ENCODE data around the gene SPINK1. TPM values are rescaled to one million over a fixed set of nuclear protein-coding genes. Genes with fewer than 3 reads are reported as not detected.

SPINK1 gene
- total RNA-seq, 3 donors from 2014 or later: 1.6 TPM; not detected in 2

DNA sequence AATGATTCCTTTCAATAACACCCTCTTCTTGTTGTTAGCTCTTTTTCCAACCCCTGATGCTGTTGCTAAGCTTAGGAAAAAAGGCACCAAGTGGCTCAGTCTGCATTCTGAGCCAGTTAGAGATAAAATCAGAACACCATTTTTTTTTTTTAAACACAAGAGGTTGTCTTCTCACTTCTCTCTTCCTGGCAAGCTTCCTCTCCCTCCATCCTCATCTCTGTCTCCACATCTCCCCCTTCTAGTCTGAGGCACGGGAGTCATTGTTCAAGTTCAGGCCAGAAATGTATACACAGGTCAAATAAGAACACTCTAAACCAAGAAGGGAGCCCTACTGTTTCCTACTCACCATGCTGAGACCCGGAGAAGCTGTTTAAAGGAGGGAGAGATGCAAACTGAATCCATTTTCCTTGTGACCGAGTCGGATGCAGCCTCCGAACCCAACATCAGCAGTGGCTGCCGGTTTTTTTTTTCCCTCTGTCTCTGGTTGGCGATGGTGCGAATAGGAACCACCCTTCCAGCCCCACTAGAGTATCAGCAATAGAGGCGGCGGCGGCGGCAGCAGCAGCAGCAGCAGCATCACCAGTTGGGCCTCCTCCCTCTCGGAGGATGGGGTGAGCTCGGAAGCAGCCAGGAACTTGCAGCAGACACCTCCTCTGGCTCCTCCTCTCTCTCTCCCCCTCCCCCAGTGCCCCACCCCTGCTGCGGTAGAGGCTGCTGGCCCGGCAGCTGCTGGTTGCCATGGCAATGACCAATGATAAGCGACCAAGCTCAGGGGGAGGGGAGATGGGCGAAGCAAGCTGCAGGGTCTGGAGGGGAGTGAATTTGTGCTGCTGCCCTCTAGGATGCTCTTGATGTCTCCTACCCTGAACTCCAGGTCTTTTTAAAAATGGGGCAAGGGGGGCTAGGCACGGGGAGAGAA is 49.1 kb downstream of the SPINK1 start, which contains the start of gene JAKMIP2:
TSS of gene JAKMIP2 (minus strand) at position 619 of the 919 bp plus-strand sequence. CDS start 110,922 bp downstream, outside the sequence.
- no peak within 1 kb of the TSS for H3K27ac ChIP-seq
- no peaks in the 10 kb centered on the region for H3K36me3 ChIP-seq
- H3K27me3 ChIP-seq: no peaks in the 10 kb centered on the region
- TF ChIP-seq CTCF (IDR thresholded peaks at IDR 0.05) (no peak), POLR2A (IDR thresholded peaks at IDR 0.05) (no peak), POLR2AphosphoS5 (IDR thresholded peaks at IDR 0.05) (no peak)
- H3K4me3 ChIP-seq: peak within 1 kb of the TSS in 2 of 3 donors; percentile 7 to 26
- DNase-seq (ENCODE audit: low spot score in 2 of 2): peak in 1 of 2 donors; percentile 22
- no peaks in the 10 kb centered on the region for H3K4me1 ChIP-seq
- intact Hi-C loops (cut with DNase I; ENCODE audit: low total_unique reads): no loop called here
- no peaks in the 10 kb centered on the region for H3K9me3 ChIP-seq

GRCh38 chr5:147780924-147781573 is 50.4 kb downstream of the SPINK1 start:
- intact Hi-C loops (cut with DNase I; ENCODE audit: low total_unique reads): no loop called here
- Histone ChIP-seq H3K4me3 (no peak overlapping the region), H3K36me3 (no peaks in the 10 kb centered on the region), H3K9me3 (no peaks in the 10 kb centered on the region), H3K4me1 (no peaks in the 10 kb centered on the region), H3K27me3 (no peaks in the 10 kb centered on the region), H3K27ac (no peak overlapping the region)
- DNase-seq (ENCODE audit: low spot score in 2 of 2): no peak
- no peak for TF ChIP-seq POLR2AphosphoS5 (IDR thresholded peaks at IDR 0.05)
- TF ChIP-seq CTCF (IDR thresholded peaks at IDR 0.05): no peak
- TF ChIP-seq POLR2A (IDR thresholded peaks at IDR 0.05): no peak

GRCh38 chr5:147779694-147780093 is 51.8 kb downstream of the SPINK1 start:
- Histone ChIP-seq H3K36me3 (no peaks in the 10 kb centered on the region), H3K9me3 (no peaks in the 10 kb centered on the region), H3K4me1 (no peaks in the 10 kb centered on the region), H3K4me3 (no peak overlapping the region), H3K27ac (no peak overlapping the region), H3K27me3 (no peaks in the 10 kb centered on the region)
- TF ChIP-seq CTCF (IDR thresholded peaks at IDR 0.05) (no peak), POLR2A (IDR thresholded peaks at IDR 0.05) (no peak), POLR2AphosphoS5 (IDR thresholded peaks at IDR 0.05) (no peak)
- intact Hi-C loops (cut with DNase I; ENCODE audit: low total_unique reads): no loop called here
- DNase-seq (ENCODE audit: low spot score in 2 of 2): no peak

DNA sequence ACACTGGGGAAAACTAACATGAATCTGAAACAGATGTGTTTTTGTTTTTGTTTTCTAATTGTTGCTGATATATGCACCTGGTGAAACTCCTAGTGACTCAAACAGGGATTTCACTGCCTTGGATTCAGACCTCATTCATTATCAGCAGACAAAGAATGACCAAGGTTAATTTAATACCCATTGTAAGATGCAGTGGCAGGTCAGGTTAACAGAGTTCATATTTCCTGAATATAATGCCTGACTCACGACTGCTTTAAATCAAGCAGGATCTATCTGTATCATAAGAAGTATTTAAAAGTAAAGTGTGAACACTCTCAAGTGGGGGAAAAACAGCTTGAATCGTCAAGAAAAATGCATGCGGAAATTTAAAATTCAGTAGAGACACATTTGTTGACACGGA is 54.5 kb downstream of the SPINK1 start:
- H3K27ac ChIP-seq: no peak overlapping the region
- no peaks in the 10 kb centered on the region for H3K27me3 ChIP-seq
- no peak for DNase-seq (ENCODE audit: low spot score in 2 of 2)
- no peaks in the 10 kb centered on the region for H3K4me1 ChIP-seq
- H3K9me3 ChIP-seq: no peaks in the 10 kb centered on the region
- intact Hi-C loops (cut with DNase I; ENCODE audit: low total_unique reads): no loop called here
- H3K36me3 ChIP-seq: no peaks in the 10 kb centered on the region
- TF ChIP-seq POLR2A (IDR thresholded peaks at IDR 0.05) (no peak), POLR2AphosphoS5 (IDR thresholded peaks at IDR 0.05) (no peak), CTCF (IDR thresholded peaks at IDR 0.05) (no peak)
- H3K4me3 ChIP-seq: no peak overlapping the region

Other genes with a start within 250 kb of the SPINK1 start
- gene JAKMIP2, start 48.9 kb downstream of the SPINK1 start, total RNA-seq: under 1 TPM; under 0.01 to 0.73 (median 0.64) TPM
- not detected for gene SCGB3A2, start 47.0 kb upstream of the SPINK1 start, total RNA-seq
- 1 to 10 TPM in 2 of 3 donors, not detected in 1; 5.2 to 9.4 TPM for gene C5orf46, start 74.9 kb upstream of the SPINK1 start, total RNA-seq
- under 1 TPM in 2 of 3 donors, not detected in 1; under 0.01 to 0.16 TPM for gene SPINK5, start 232.3 kb upstream of the SPINK1 start, total RNA-seq